HepG2 (cell line): Measurements from ENCODE around the gene PNO1. TPM values are rescaled to one million over a fixed set of nuclear protein-coding genes. Genes with fewer than 3 reads are reported as not detected.
A peak's percentile ranks its signal among the peaks of the same experiment; 100 is the strongest.

ENCODE experiments used
- ATF7 ChIP-seq, 2 experiments: fragments of 450-650 bp in 1 of 2; sonication (generic) in 1 of 2; formaldehyde crosslinking in 1 of 2; IDR thresholded peaks; 2 replicates each; pipeline versions ENCODE4 v1.4.0 to v1.6.1; 2016 to 2020; ENCODE audit warnings: antibody characterized with exemption in 1 of 2, mild to moderate bottlenecking in 1 of 2, missing genetic modification reagents in 1 of 2
- CHCHD3 ChIP-seq: sonication (generic); formaldehyde crosslinking; IDR thresholded peaks from 2 replicates; pipeline ENCODE4 v1.8.0; 2022; ENCODE audit warnings: mild to moderate bottlenecking, missing genetic modification reagents, moderate library complexity
- ESRRA ChIP-seq: sonication (generic); formaldehyde crosslinking; IDR thresholded peaks from 2 replicates; pipeline ENCODE4 v1.5.1; 2020; ENCODE audit warnings: mild to moderate bottlenecking, low read depth, missing genetic modification reagents
- HDAC6 ChIP-seq: fragments of 200-600 bp; sonication (generic); IDR thresholded peaks from 2 replicates; pipeline ENCODE4 v1.7.0; 2017; ENCODE audit warnings: mild to moderate bottlenecking, antibody characterized with exemption, low read length, low read depth
- HHEX ChIP-seq: IDR thresholded peaks from 2 replicates; pipeline ENCODE4 v1.6.1; 2016; ENCODE audit warnings: control low read depth
- SMAD9 ChIP-seq: sonication (generic); formaldehyde crosslinking; IDR thresholded peaks from 2 replicates; pipeline ENCODE4 v1.5.1; 2020; ENCODE audit warnings: mild to moderate bottlenecking, missing genetic modification reagents
- STAT5B ChIP-seq: sonication (generic); formaldehyde crosslinking; IDR thresholded peaks from 2 replicates; pipeline ENCODE4 v1.4.0; 2020; ENCODE audit warnings: missing genetic modification reagents
- THAP11 ChIP-seq: IDR thresholded peaks from 2 replicates; pipeline ENCODE4 v1.6.1; 2016; ENCODE audit warnings: missing biosample characterization, missing genetic modification reagents
- WIZ ChIP-seq: sonication (generic); formaldehyde crosslinking; IDR thresholded peaks from 2 replicates; pipeline ENCODE4 v1.5.1; 2020; ENCODE audit warnings: mild to moderate bottlenecking, missing genetic modification reagents
- ZNF260 ChIP-seq: sonication (generic); formaldehyde crosslinking; IDR thresholded peaks from 2 replicates; pipeline ENCODE4 v1.4.0; 2020; ENCODE audit warnings: missing genetic modification reagents, low read depth, mild to moderate bottlenecking, borderline replicate concordance
- ZNF879 ChIP-seq: sonication (generic); formaldehyde crosslinking; IDR thresholded peaks from 2 replicates; pipeline ENCODE4 v1.8.1; 2023; ENCODE audit warnings: missing genetic modification reagents
- ZSCAN9 ChIP-seq: IDR thresholded peaks from 2 replicates; pipeline ENCODE4 v1.6.1; 2016; ENCODE audit warnings: borderline replicate concordance
- polyA plus RNA-seq, 8 experiments: library from polyadenylated mRNA; depleted of rRNA in 3 of 8; stranded (reverse) in 7 of 8; unstranded in 1 of 8; fragments of >200 nt; fragmentation: Illumina TruSeq in 4 of 8; extraction: Trizol in 4 of 8; gene quantifications; 2 replicates each; pipeline versions ENCODE4 v1.2.1 to v1.2.3, GENCODE V29; 2011 to 2016; ENCODE audit warnings: low read depth in 4 of 8, missing spikeins in 1 of 8, mixed read lengths in 1 of 8; ENCODE audit not compliant: insufficient read depth in 1 of 8
- total RNA-seq, 5 experiments: library from RNA; depleted of rRNA; stranded (reverse); fragments of >200 nt; fragmentation: Illumina TruSeq; extraction: Trizol; gene quantifications; 2 replicates each; pipeline ENCODE4 v1.2.3, GENCODE V29; 2016; ENCODE audit warnings: low read depth in 1 of 5
- TF ChIP-seq, protein P1 (sequence below): sonication (generic); formaldehyde crosslinking; IDR thresholded peaks from 2 replicates; pipeline ENCODE4 v1.4.0; 2020; ENCODE audit warnings: missing genetic modification reagents
- TF ChIP-seq, protein P2 (sequence below): sonication (generic); formaldehyde crosslinking; IDR thresholded peaks from 2 replicates; pipeline ENCODE4 v1.8.0; 2023; ENCODE audit warnings: mild to moderate bottlenecking, missing genetic modification reagents
- TF ChIP-seq, protein P3 (sequence below): sonication (generic); formaldehyde crosslinking; IDR thresholded peaks from 2 replicates; pipeline ENCODE4 v1.8.0; 2022; ENCODE audit warnings: missing genetic modification reagents, mild to moderate bottlenecking, borderline replicate concordance
- TF ChIP-seq, protein P4 (sequence below): sonication (generic); formaldehyde crosslinking; IDR thresholded peaks from 2 replicates; pipeline ENCODE4 v1.4.0; 2020; ENCODE audit warnings: mild to moderate bottlenecking, low read depth, missing genetic modification reagents
- TF ChIP-seq, protein P5 (sequence below): sonication (generic); formaldehyde crosslinking; IDR thresholded peaks from 2 replicates; pipeline ENCODE4 v1.4.0; 2020; ENCODE audit warnings: missing genetic modification reagents
- TF ChIP-seq, protein P6 (sequence below): sonication (generic); formaldehyde crosslinking; IDR thresholded peaks from 2 replicates; pipeline ENCODE4 v1.4.0; 2020; ENCODE audit warnings: missing genetic modification reagents, low read depth, mild to moderate bottlenecking, borderline replicate concordance

The PNO1 gene
- total and polyA plus RNA-seq, 2 of the 13 experiments (the other 11 are each of a cell fraction or from before 2014, with no cell fraction given), result 12.8 to 48.5 TPM

DNA sequence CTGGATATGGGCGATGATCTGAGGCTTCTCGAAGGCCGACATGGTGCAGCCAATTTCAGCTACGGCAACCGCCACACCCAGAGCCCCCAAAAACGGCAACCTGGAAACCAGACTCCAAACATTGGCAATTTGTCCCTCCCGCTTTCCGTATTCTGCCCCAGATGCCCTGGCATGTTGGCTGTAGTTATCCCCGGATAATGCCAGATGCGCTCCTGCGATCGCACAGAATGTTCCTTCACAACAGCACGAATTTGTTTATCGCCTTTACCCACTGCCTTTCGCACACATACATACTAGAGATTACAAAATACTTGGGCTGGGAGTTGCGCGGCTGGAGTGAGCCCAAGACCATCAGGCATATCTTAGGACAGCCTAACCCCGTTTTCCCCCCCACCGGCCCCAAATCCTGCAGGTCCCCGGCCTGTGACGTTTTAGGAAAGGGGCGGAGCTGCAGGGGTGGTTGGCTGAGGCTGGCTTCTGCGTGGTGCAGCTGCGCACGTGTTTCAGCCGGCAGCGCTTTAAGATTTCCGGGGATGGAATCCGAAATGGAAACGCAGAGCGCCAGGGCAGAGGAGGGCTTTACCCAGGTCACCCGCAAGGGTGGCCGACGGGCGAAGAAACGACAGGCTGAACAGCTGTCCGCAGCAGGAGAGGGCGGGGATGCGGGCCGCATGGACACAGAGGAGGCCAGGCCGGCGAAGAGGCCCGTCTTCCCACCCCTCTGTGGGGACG is at the start of gene PNO1 (continued):
- TF ChIP-seq ESRRA (peak; percentile 30; the same call in 1 of the 2 replicates), ATF7 (IDR thresholded peaks at IDR 0.05) (no peak), ATF7 (CRISPR knock-in tag; IDR thresholded peaks at IDR 0.05) (peak; percentile 30; the same call in 1 of the 2 replicates), SMAD9 (CRISPR knock-in tag) (no peak), HHEX (CRISPR knock-in tag) (peak; percentile 18; the same call in 1 of the 2 replicates), HDAC6 (peak; percentile 99; the same call in 1 of the 2 replicates), THAP11 (peak; percentile 94), WIZ (CRISPR knock-in tag) (peak; percentile 48; the same call in 1 of the 2 replicates), ZSCAN9 (CRISPR knock-in tag) (peak; percentile 61; the same call in 1 of the 2 replicates), ZNF260 (CRISPR knock-in tag) (no peak; the same call in 1 of the 2 replicates), STAT5B (0 out of 2 replicates have a peak, but pooled peaks have one; percentile 43), ZNF879 (CRISPR knock-in tag) (peak; percentile 51; the same call in 1 of the 2 replicates), CHCHD3 (CRISPR knock-in tag) (no peak)
- TF ChIP-seq, protein P1, sequence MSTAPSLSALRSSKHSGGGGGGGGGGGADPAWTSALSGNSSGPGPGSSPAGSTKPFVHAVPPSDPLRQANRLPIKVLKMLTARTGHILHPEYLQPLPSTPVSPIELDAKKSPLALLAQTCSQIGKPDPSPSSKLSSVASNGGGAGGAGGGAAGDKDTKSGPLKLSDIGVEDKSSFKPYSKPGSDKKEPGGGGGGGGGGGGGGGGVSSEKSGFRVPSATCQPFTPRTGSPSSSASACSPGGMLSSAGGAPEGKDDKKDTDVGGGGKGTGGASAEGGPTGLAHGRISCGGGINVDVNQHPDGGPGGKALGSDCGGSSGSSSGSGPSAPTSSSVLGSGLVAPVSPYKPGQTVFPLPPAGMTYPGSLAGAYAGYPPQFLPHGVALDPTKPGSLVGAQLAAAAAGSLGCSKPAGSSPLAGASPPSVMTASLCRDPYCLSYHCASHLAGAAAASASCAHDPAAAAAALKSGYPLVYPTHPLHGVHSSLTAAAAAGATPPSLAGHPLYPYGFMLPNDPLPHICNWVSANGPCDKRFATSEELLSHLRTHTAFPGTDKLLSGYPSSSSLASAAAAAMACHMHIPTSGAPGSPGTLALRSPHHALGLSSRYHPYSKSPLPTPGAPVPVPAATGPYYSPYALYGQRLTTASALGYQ (CRISPR knock-in tag), result peak; percentile 22; the same call in 1 of the 2 replicates
- TF ChIP-seq, protein P2, sequence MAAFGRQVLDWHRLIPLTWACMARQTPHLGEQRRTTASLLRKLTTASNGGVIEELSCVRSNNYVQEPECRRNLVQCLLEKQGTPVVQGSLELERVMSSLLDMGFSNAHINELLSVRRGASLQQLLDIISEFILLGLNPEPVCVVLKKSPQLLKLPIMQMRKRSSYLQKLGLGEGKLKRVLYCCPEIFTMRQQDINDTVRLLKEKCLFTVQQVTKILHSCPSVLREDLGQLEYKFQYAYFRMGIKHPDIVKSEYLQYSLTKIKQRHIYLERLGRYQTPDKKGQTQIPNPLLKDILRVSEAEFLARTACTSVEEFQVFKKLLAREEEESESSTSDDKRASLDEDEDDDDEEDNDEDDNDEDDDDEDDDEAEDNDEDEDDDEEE (CRISPR knock-in tag), result peak; percentile 28; the same call in 1 of the 2 replicates
- TF ChIP-seq, protein P3, sequence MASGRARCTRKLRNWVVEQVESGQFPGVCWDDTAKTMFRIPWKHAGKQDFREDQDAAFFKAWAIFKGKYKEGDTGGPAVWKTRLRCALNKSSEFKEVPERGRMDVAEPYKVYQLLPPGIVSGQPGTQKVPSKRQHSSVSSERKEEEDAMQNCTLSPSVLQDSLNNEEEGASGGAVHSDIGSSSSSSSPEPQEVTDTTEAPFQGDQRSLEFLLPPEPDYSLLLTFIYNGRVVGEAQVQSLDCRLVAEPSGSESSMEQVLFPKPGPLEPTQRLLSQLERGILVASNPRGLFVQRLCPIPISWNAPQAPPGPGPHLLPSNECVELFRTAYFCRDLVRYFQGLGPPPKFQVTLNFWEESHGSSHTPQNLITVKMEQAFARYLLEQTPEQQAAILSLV (CRISPR knock-in tag), result peak; percentile 82; the same call in 1 of the 2 replicates
- TF ChIP-seq, protein P4, sequence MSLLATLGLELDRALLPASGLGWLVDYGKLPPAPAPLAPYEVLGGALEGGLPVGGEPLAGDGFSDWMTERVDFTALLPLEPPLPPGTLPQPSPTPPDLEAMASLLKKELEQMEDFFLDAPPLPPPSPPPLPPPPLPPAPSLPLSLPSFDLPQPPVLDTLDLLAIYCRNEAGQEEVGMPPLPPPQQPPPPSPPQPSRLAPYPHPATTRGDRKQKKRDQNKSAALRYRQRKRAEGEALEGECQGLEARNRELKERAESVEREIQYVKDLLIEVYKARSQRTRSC (CRISPR knock-in tag), result peak; percentile 74; the same call in 1 of the 2 replicates
- TF ChIP-seq, protein P5, sequence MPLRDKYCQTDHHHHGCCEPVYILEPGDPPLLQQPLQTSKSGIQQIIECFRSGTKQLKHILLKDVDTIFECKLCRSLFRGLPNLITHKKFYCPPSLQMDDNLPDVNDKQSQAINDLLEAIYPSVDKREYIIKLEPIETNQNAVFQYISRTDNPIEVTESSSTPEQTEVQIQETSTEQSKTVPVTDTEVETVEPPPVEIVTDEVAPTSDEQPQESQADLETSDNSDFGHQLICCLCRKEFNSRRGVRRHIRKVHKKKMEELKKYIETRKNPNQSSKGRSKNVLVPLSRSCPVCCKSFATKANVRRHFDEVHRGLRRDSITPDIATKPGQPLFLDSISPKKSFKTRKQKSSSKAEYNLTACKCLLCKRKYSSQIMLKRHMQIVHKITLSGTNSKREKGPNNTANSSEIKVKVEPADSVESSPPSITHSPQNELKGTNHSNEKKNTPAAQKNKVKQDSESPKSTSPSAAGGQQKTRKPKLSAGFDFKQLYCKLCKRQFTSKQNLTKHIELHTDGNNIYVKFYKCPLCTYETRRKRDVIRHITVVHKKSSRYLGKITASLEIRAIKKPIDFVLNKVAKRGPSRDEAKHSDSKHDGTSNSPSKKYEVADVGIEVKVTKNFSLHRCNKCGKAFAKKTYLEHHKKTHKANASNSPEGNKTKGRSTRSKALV (CRISPR knock-in tag), result peak; percentile 63; the same call in 1 of the 2 replicates
- TF ChIP-seq, protein P6, sequence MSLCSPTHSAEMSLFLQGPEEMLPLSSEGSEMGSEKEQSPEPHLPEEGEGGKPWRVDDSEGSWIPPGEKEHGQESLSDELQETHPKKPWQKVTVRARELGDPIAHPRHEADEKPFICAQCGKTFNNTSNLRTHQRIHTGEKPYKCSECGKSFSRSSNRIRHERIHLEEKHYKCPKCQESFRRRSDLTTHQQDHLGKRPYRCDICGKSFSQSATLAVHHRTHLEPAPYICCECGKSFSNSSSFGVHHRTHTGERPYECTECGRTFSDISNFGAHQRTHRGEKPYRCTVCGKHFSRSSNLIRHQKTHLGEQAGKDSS, result peak; percentile 68
